Epithelial cell of prostate (primary cell): ENCODE data around the gene ZSWIM5.
"Not testable (repeated sequence)": the region's sequence is repeated elsewhere in the genome, so short reads cannot be mapped to it uniquely, and the experiment has no call there.

Source experiments
- DNase-seq: peaks from one replicate; pipeline ENCODE4 v3.0.0-alpha.2; 2011; ENCODE audit warnings: low read depth, low spot score
- H3K27ac ChIP-seq: fragments of 450-650 bp; 2 replicates; pipeline ENCODE4 v1.5.1; 2017; ENCODE audit warnings: mild to moderate bottlenecking

The ZSWIM5 gene

GRCh38 chr1:45205910-45206721 is at the start of gene ZSWIM5:
Gene ZSWIM5 (minus strand): TSS chr1:45206605. CDS start chr1:45206350, 255 bp downstream.
- DNase-seq = no peak
- H3K27ac ChIP-seq = no peak within 1 kb of the TSS

GRCh38 chr1:45254490-45254889 is 48.1 kb upstream of the ZSWIM5 start:
- DNase-seq = no peak
- no peak overlapping the region for H3K27ac ChIP-seq

- H3K27ac ChIP-seq = no peak overlapping the region
- DNase-seq = no peak
Measured at GRCh38 chr1:45250544-45250943, 44.1 kb upstream of the ZSWIM5 start.

GRCh38 chr1:45248004-45248403 is 41.6 kb upstream of the ZSWIM5 start:
- not testable (repeated sequence) for DNase-seq

GRCh38 chr1:45246760-45247159 is 40.4 kb upstream of the ZSWIM5 start:
- peak overlapping the region; percentile 73 for H3K27ac ChIP-seq
- DNase-seq = peak; percentile 81

More at GRCh38 chr1:45248004-45248403, 41.6 kb upstream of the ZSWIM5 start:
- not testable (repeated sequence) for H3K27ac ChIP-seq

GRCh38 chr1:45246359-45246758 is 40.0 kb upstream of the ZSWIM5 start:
- DNase-seq = not testable (repeated sequence)
- H3K27ac ChIP-seq = peak overlapping the region; percentile 73

- DNase-seq = no peak
- no peak overlapping the region for H3K27ac ChIP-seq
Measured at GRCh38 chr1:45244660-45245059, 38.3 kb upstream of the ZSWIM5 start.

GRCh38 chr1:45243476-45244343 is 37.3 kb upstream of the ZSWIM5 start:
- no peak overlapping the region for H3K27ac ChIP-seq
- DNase-seq = no peak

GRCh38 chr1:45238846-45239245 is 32.4 kb upstream of the ZSWIM5 start:
- DNase-seq = no peak

GRCh38 chr1:45236136-45236535 is 29.7 kb upstream of the ZSWIM5 start:
- DNase-seq = no peak
- no peak overlapping the region for H3K27ac ChIP-seq

More at GRCh38 chr1:45238846-45239245, 32.4 kb upstream of the ZSWIM5 start:
- H3K27ac ChIP-seq = no peak overlapping the region

GRCh38 chr1:45230537-45230936 is 24.1 kb upstream of the ZSWIM5 start:
- no peak for DNase-seq

GRCh38 chr1:45225598-45225997 is 19.2 kb upstream of the ZSWIM5 start:
- no peak for DNase-seq
- H3K27ac ChIP-seq = no peak overlapping the region

More at GRCh38 chr1:45230537-45230936, 24.1 kb upstream of the ZSWIM5 start:
- H3K27ac ChIP-seq = no peak overlapping the region

- not testable (repeated sequence) for H3K27ac ChIP-seq, DNase-seq
Measured at GRCh38 chr1:45223710-45224109, 17.3 kb upstream of the ZSWIM5 start.

- H3K27ac ChIP-seq = no peak overlapping the region
- no peak for DNase-seq
Measured at GRCh38 chr1:45221716-45222115, 15.3 kb upstream of the ZSWIM5 start.

GRCh38 chr1:45216861-45217260 is 10.5 kb upstream of the ZSWIM5 start:
- no peak overlapping the region for H3K27ac ChIP-seq
- no peak for DNase-seq

- no peak for DNase-seq
- no peak overlapping the region for H3K27ac ChIP-seq
Measured at GRCh38 chr1:45216200-45216541, 9.8 kb upstream of the ZSWIM5 start.

GRCh38 chr1:45215485-45216199 is 9.2 kb upstream of the ZSWIM5 start:
- DNase-seq = no peak
- H3K27ac ChIP-seq = no peak overlapping the region

- H3K27ac ChIP-seq = no peak overlapping the region
- DNase-seq = no peak
Measured at GRCh38 chr1:45213892-45214291, 7.5 kb upstream of the ZSWIM5 start.

GRCh38 chr1:45211076-45211475 is 4.7 kb upstream of the ZSWIM5 start:
- H3K27ac ChIP-seq = no peak overlapping the region
- DNase-seq = no peak

- no peak for DNase-seq
- no peak overlapping the region for H3K27ac ChIP-seq
Measured at GRCh38 chr1:45206808-45207623, 611 bp upstream of the ZSWIM5 start.
